PC-9 (cell line): ENCODE measurements around the gene ZNF774. TPM values are rescaled to one million over a fixed set of nuclear protein-coding genes. Genes with fewer than 3 reads are reported as not detected.
"Not testable (repeated sequence)": the region's sequence is repeated elsewhere in the genome, so short reads cannot be mapped to it uniquely, and the experiment has no call there.

Source experiments
- BruUV-seq: library from RNA; stranded (reverse); fragments of 400-500 nt; replicated peaks from 2 replicates; lab custom pipeline; 2021; lab: Mats Ljungman, UMichigan
- CTCF ChIA-PET: fragments of 300-600 bp; sonication (Branson Sonifier 250); formaldehyde crosslinking; loops from one replicate; lab custom pipeline; 2022; ENCODE audit warnings: antibody characterized with exemption; lab: Charles Lee
- POLR2A ChIA-PET: fragments of 300-600 bp; sonication (Branson Sonifier 250); formaldehyde crosslinking; loops from one replicate; lab custom pipeline; 2022; ENCODE audit warnings: antibody characterized with exemption; ENCODE audit not compliant: unreplicated experiment; lab: Charles Lee
- DNase-seq, 2 experiments: peaks; one replicate each; pipeline versions ENCODE4 v3.0.0 to v3.0.0-alpha.2; 2015 to 2022; ENCODE audit warnings: mixed read lengths in 1 of 2
- H2AFZ ChIP-seq: fragments of 200-600 bp; sonication (generic); 2 replicates; pipeline ENCODE4 v1.8.1; 2017; ENCODE audit warnings: antibody characterized with exemption
- H3F3A ChIP-seq: fragments of 200-600 bp; sonication (generic); 2 replicates; pipeline ENCODE4 v1.8.1; 2017; ENCODE audit warnings: antibody characterized with exemption, mild to moderate bottlenecking, low read depth; ENCODE audit not compliant: insufficient read depth
- H3K27ac ChIP-seq: fragments of 200-600 bp; sonication (generic); 2 replicates; pipeline ENCODE4 v1.6.1; 2016; ENCODE audit warnings: mixed run types
- H3K27me3 ChIP-seq: fragments of 200-600 bp; sonication (generic); 2 replicates; pipeline ENCODE4 v1.6.1; 2016; ENCODE audit warnings: low read depth, mixed run types; ENCODE audit not compliant: insufficient read depth
- H3K36me3 ChIP-seq: fragments of 200-600 bp; sonication (generic); 2 replicates; pipeline ENCODE4 v1.6.1; 2016; ENCODE audit warnings: low read depth, mixed run types
- H3K4me1 ChIP-seq: fragments of 200-600 bp; sonication (generic); replicated peaks from 2 replicates; pipeline ENCODE4 v1.6.1; 2016; ENCODE audit warnings: mixed run types; ENCODE audit not compliant: insufficient read depth
- H3K4me2 ChIP-seq: fragments of 200-600 bp; sonication (generic); 2 replicates; pipeline ENCODE4 v1.6.1; 2017; ENCODE audit warnings: mixed run types
- H3K4me3 ChIP-seq: fragments of 200-600 bp; sonication (generic); 2 replicates; pipeline ENCODE4 v1.6.1; 2016; ENCODE audit warnings: mixed run types
- H3K79me2 ChIP-seq: fragments of 200-600 bp; sonication (generic); 2 replicates; pipeline ENCODE4 v1.6.1; 2017; ENCODE audit warnings: low read depth, mixed run types
- H3K9me2 ChIP-seq: fragments of 200-600 bp; sonication (generic); 2 replicates; pipeline ENCODE4 v1.8.1; 2017; ENCODE audit warnings: mild to moderate bottlenecking; ENCODE audit not compliant: insufficient read depth
- H3K9me3 ChIP-seq: fragments of 200-600 bp; sonication (generic); 2 replicates; pipeline ENCODE4 v1.8.1; 2016; ENCODE audit warnings: low read depth; ENCODE audit not compliant: insufficient read depth
- H4K20me1 ChIP-seq: fragments of 200-600 bp; sonication (generic); 2 replicates; pipeline ENCODE4 v1.8.1; 2017; ENCODE audit not compliant: insufficient read depth
- CTCF ChIP-seq: fragments of 200-600 bp; sonication (generic); conservative IDR thresholded peaks from 2 replicates; pipeline ENCODE4 v1.6.1; 2017; ENCODE audit warnings: mixed run types, antibody characterized with exemption, mild to moderate bottlenecking, moderate library complexity
- EZH2 ChIP-seq: fragments of 200-600 bp; sonication (generic); IDR thresholded peaks from 2 replicates; pipeline ENCODE4 v1.8.0; 2017; ENCODE audit warnings: antibody characterized with exemption, low read depth
- intact Hi-C: fragments of 100-400 bp; cut with micrococcal nuclease; formaldehyde crosslinking; loops from one replicate; pipeline ENCODE4 v1.10.0; 2022; ENCODE audit not compliant: unreplicated experiment
- total RNA-seq: library from RNA; stranded (reverse); gene quantifications from 2 replicates; pipeline ENCODE4 v1.2.3, GENCODE V29; 2021

ZNF774 gene
- total RNA-seq, 1 experiment from 2014 or later, result 6.3 TPM

DNA sequence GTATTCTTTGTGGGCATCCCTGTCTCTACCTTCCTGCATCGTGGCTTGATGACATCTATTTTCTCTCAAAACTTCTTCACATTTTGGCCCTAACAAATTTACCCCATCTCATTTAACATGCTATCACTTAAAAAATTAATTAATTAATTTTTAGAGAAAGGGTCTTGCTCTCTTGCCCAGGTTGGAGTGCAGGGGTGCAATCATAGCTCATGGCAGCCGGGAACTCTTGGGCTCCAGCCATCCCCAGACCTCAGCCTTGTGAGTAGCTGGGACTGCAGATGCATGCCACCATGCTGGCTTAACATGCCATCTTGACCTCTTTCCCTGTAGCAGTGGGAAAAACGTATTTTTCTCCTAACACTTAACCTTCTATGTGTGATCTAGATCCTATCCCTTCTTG, 56.6 kb downstream of the ZNF774 start:
- no peak overlapping the region for H3K4me2 ChIP-seq
- no peaks in the 10 kb centered on the region for H3K9me2 ChIP-seq
- no peaks in the 10 kb centered on the region for H3K27me3 ChIP-seq
- intact Hi-C loops, result no loop called here
- H2AFZ ChIP-seq, result no peak overlapping the region
- H3K4me3 ChIP-seq, result no peak overlapping the region
- ChIA-PET POLR2A (no interaction called here), CTCF (interaction anchor here (1.2 kb wide), 1 partner anchor 19 kb away, joined by 4 read pairs; no protein-coding TSS in a partner anchor)
- H3F3A ChIP-seq, result peaks cover 39% of the 10 kb centered on the region
- peaks cover 18% of the 10 kb centered on the region for H3K36me3 ChIP-seq
- H3K79me2 ChIP-seq, result peaks cover 93% of the 10 kb centered on the region
- peaks cover 60% of the 10 kb centered on the region for H3K4me1 ChIP-seq
- no TSS peak for BruUV-seq
- no peak for DNase-seq
- H4K20me1 ChIP-seq, result 0 out of 2 replicates have a peak, but pooled peaks cover 8% of the 10 kb centered on the region
- H3K27ac ChIP-seq, result no peak overlapping the region
- H3K9me3 ChIP-seq, result no peaks in the 10 kb centered on the region
- TF ChIP-seq EZH2, result no peak
- TF ChIP-seq CTCF, result no peak

DNA sequence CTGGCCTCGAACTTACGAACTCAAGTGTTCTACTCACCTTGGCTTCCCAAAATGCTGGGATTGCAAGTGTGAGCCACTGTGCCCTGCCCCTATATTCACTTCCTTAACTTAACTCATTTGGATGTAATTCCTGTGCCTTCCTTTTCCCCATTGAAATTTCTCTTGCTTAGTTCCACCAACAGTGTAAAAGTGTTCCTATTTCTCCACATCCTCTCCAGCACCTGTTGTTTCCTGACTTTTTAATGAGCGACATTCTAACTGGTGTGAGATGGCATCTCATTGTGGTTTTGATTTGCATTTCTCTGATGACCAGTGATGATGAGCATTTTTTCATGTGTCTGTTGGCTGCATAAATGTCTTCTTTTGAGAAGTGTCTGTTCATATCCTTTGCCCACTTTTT, 57.5 kb downstream of the ZNF774 start:
- H3K9me2 ChIP-seq, BruUV-seq, H2AFZ ChIP-seq: not testable (repeated sequence)

DNA sequence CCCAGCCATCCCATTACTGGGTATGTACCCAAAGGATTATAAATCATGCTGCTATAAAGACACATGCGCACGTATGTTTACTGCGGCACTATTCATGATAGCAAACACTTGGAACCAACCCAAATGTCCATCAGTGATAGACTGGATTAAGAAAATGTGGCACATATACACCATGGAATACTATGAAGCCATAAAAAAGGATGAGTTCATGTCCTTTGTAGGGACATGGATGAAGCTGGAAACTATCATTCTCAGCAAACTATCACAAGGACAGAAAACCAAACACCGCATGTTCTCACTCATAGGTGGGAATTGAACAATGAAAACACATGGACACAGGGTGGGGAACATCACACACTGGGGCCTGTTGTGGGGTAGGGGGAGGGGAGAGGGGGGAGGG, 58.2 kb downstream of the ZNF774 start:
- H3K9me3 ChIP-seq, H2AFZ ChIP-seq, H3K27me3 ChIP-seq, DNase-seq, H3K27ac ChIP-seq, H3K4me2 ChIP-seq, BruUV-seq, POLR2A ChIA-PET, H3K9me2 ChIP-seq, intact Hi-C loops, H4K20me1 ChIP-seq, CTCF ChIA-PET, H3K4me3 ChIP-seq: not testable (repeated sequence)
- Histone ChIP-seq H3K36me3 (peaks cover 13% of the 10 kb centered on the region), H3K4me1 (peaks cover 65% of the 10 kb centered on the region), H3F3A (peaks cover 50% of the 10 kb centered on the region), H3K79me2 (peaks cover 91% of the 10 kb centered on the region)

More for the DNA sequence above, 57.5 kb downstream of the ZNF774 start:
- DNase-seq, H3K27ac ChIP-seq, H3K27me3 ChIP-seq, H3K4me2 ChIP-seq, H3K4me3 ChIP-seq, H4K20me1 ChIP-seq, POLR2A ChIA-PET, CTCF ChIA-PET, H3K9me3 ChIP-seq, intact Hi-C loops: not testable (repeated sequence)
- Histone ChIP-seq H3F3A (peaks cover 46% of the 10 kb centered on the region), H3K36me3 (peaks cover 13% of the 10 kb centered on the region), H3K4me1 (peaks cover 63% of the 10 kb centered on the region), H3K79me2 (peaks cover 91% of the 10 kb centered on the region)

GRCh38 chr15:90411176-90411575, 59.1 kb downstream of the ZNF774 start:
- intact Hi-C loops, result no loop called here
- CTCF ChIA-PET, result no interaction called here

More at GRCh38 chr15:90411176-90411575, 59.1 kb downstream of the ZNF774 start:
- Histone ChIP-seq H3K4me3 (no peak overlapping the region), H2AFZ (no peak overlapping the region), H3K27me3 (no peaks in the 10 kb centered on the region), H3K27ac (peak overlapping the region; percentile 87), H3K9me2 (no peaks in the 10 kb centered on the region), H3K4me1 (peaks cover 65% of the 10 kb centered on the region), H3F3A (peaks cover 50% of the 10 kb centered on the region), H3K79me2 (peaks cover 91% of the 10 kb centered on the region), H4K20me1 (no peaks in the 10 kb centered on the region), H3K9me3 (no peaks in the 10 kb centered on the region), H3K36me3 (peaks cover 13% of the 10 kb centered on the region), H3K4me2 (peak overlapping the region; percentile 74; the same call in 1 of the 2 replicates)
- no TSS peak for BruUV-seq
- POLR2A ChIA-PET, result no interaction called here
- TF ChIP-seq EZH2, result no peak
- TF ChIP-seq CTCF, result no peak
- DNase-seq, result no peak

Other genes starting within 250 kb of the ZNF774 start
- 87.9 and 96.7 TPM in 2 replicates for gene IDH2, start 249.8 kb upstream of the ZNF774 start, total RNA-seq
- 63.6 and 70.7 TPM in 2 replicates for gene SEMA4B, start 151.0 kb upstream of the ZNF774 start, total RNA-seq
- gene CIB1, start 118.3 kb upstream of the ZNF774 start, total RNA-seq, result 113 and 127 TPM in 2 replicates
- gene GDPGP1, start 118.1 kb upstream of the ZNF774 start, total RNA-seq, result 7.5 and 7.6 TPM in 2 replicates
- 0.93 and 0.96 TPM in 2 replicates for gene TTLL13, start 102.7 kb upstream of the ZNF774 start, total RNA-seq
- gene NGRN, start 86.6 kb upstream of the ZNF774 start, total RNA-seq, result 57.4 TPM in 2 replicates
- 113 and 164 TPM in 2 replicates for gene IQGAP1, start 36.0 kb downstream of the ZNF774 start, total RNA-seq
- gene CRTC3, start 177.6 kb downstream of the ZNF774 start, total RNA-seq, result 18.6 and 22.4 TPM in 2 replicates